Erythroblast (primary cell): ENCODE data around the gene INTS2.

Experiments
- DNase-seq, 2 experiments: peaks; one replicate each; lab custom pipeline; 2025; lab: John Stamatoyannopoulos, UW
- GATA1 ChIP-seq: IDR thresholded peaks from 2 replicates; pipeline ENCODE4 v1.6.1; 2011; ENCODE audit warnings: low read depth, mild to moderate bottlenecking, control low read depth, low read length, moderate library complexity
- POLR2A ChIP-seq: IDR thresholded peaks from 2 replicates; pipeline ENCODE4 v1.6.1; 2011; ENCODE audit warnings: mild to moderate bottlenecking, low read length

The INTS2 gene

GRCh38 chr17:61815863-61816503 lies 111.8 kb downstream of the INTS2 start:
- DNase-seq, result no peak
- TF ChIP-seq POLR2A, result no peak
- no peak for TF ChIP-seq GATA1
